Tibial nerve (tissue), 4 donors: ENCODE data around the gene CHI3L1. TPM values are rescaled to one million over a fixed set of nuclear protein-coding genes. Genes with fewer than 3 reads are reported as not detected.

ENCODE experiments used
- DNase-seq, 2 donors: peaks; one replicate each; pipeline ENCODE4 v3.0.0-alpha.2; 2019; ENCODE audit warnings: low spot score in 2 of 2
- H3K27ac ChIP-seq, 4 donors: fragments of 200-600 bp; sonication (generic) in 3 of 4; one replicate each; pipeline ENCODE4 v1.5.1; 2017 to 2019; ENCODE audit warnings: mild to moderate bottlenecking in 1 of 4
- H3K27me3 ChIP-seq, 2 donors: fragments of 200-600 bp; sonication (generic) in 1 of 2; one replicate each; pipeline versions ENCODE4 v1.5.1 to v1.6.0; 2017 to 2019
- H3K36me3 ChIP-seq, 3 donors: fragments of 200-600 bp; sonication (generic); one replicate each; pipeline ENCODE4 v1.5.1; 2018 to 2019
- H3K4me1 ChIP-seq, 4 donors: fragments of 200-600 bp; sonication (generic) in 3 of 4; one replicate each; pipeline ENCODE4 v1.5.1; 2017 to 2019
- H3K4me3 ChIP-seq, 4 donors: fragments of 200-600 bp; sonication (generic) in 3 of 4; one replicate each; pipeline ENCODE4 v1.5.1; 2017 to 2019; ENCODE audit warnings: mild to moderate bottlenecking in 1 of 4, moderate library complexity in 1 of 4
- H3K9me3 ChIP-seq, 4 donors: fragments of 200-600 bp; sonication (generic) in 3 of 4; one replicate each; pipeline ENCODE4 v1.5.1; 2017 to 2019
- CTCF ChIP-seq, 5 experiments: fragments of 200-600 bp in 3 of 5; fragments of 450-650 bp in 2 of 5; sonication (generic) in 3 of 5; IDR thresholded peaks; one replicate each; pipeline ENCODE4 v1.5.1; 2016 to 2019; ENCODE audit warnings: antibody characterized with exemption in 5 of 5, mild to moderate bottlenecking in 3 of 5, moderate library complexity in 2 of 5
- EP300 ChIP-seq, 2 donors: sonication (generic); formaldehyde crosslinking; IDR thresholded peaks; one replicate each; pipeline ENCODE4 v1.6.1; 2017; ENCODE audit warnings: antibody characterized with exemption in 2 of 2, mild to moderate bottlenecking in 1 of 2
- POLR2A ChIP-seq, 2 donors: fragments of 450-650 bp; IDR thresholded peaks; one replicate each; pipeline ENCODE4 v1.6.1; 2017; ENCODE audit warnings: antibody characterized with exemption in 2 of 2, mild to moderate bottlenecking in 2 of 2, moderate library complexity in 2 of 2
- WGBS, 2 donors: methylation state at CpG; one replicate each; pipeline ENCODE4 v1.1.5; 2018; 5-methylcytosine and 5-hydroxymethylcytosine counted together
- total RNA-seq, 4 donors: library from RNA; depleted of rRNA; stranded (reverse); fragments of >200 nt; gene quantifications; one replicate each; pipeline ENCODE4 v1.1.0, GENCODE V29; 2016

The CHI3L1 gene
- total RNA-seq, 4 donors from 2014 or later, result 5.0 to 150 (median 18.8) TPM; not detected in 1

DNA sequence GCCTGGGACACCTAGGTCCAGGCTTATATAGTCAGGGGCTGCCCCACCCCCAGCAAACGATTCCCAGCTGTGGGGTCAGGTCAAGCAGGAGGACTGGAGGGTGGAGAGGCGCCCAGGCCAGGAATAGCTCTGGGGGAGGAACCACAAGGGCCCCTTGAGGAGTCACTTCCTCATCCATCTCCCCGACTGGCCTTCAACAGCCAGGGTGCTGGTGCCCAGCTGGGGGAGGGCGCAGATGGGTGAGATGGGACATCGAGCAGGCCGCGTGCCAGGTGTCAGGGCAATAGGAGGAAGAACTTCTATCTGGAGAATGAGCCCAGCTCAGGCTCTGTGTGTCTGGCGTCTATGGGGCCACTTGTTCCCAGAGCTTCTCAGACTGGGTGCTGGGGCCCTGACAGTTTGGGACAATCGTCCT, 10.7 kb downstream of the CHI3L1 start:
- H3K9me3 ChIP-seq, result no peaks in the 10 kb centered on the region
- WGBS, 2 donors, result 65 to 70% methylated on average over 8 to 9 of the region's 9 CpGs

GRCh38 chr1:203175237-203175826, 11.2 kb downstream of the CHI3L1 start, which contains the start of gene MYBPH:
Gene MYBPH, minus strand, starts transcription at chr1:203175826. Its CDS starts 71 bp downstream, at chr1:203175755.
- H3K9me3 ChIP-seq, result no peaks in the 10 kb centered on the region
- DNase-seq, result no peak
- WGBS, 2 donors, result 64% methylated on average over 5 of the region's 5 CpGs; no CpG with 5 or more reads in 1 of the 2 donors

More for the DNA sequence above, 10.7 kb downstream of the CHI3L1 start:
- Histone ChIP-seq H3K27ac (no peak overlapping the region), H3K27me3 (no peaks in the 10 kb centered on the region), H3K36me3 (no peaks in the 10 kb centered on the region), H3K4me3 (no peak overlapping the region), H3K4me1 (no peaks in the 10 kb centered on the region)
- no peak for TF ChIP-seq POLR2A (IDR thresholded peaks at IDR 0.05)
- no peak for TF ChIP-seq EP300 (IDR thresholded peaks at IDR 0.05)
- TF ChIP-seq CTCF (IDR thresholded peaks at IDR 0.05), result no peak
- DNase-seq, result peak in 1 of 2 donors; percentile 23

GRCh38 chr1:203174324-203174985, 12.0 kb downstream of the CHI3L1 start:
- DNase-seq, result no peak
- Histone ChIP-seq H3K4me3 (no peak overlapping the region), H3K36me3 (no peaks in the 10 kb centered on the region), H3K9me3 (no peaks in the 10 kb centered on the region), H3K4me1 (no peaks in the 10 kb centered on the region), H3K27me3 (no peaks in the 10 kb centered on the region), H3K27ac (no peak overlapping the region)
- no peak for TF ChIP-seq CTCF (IDR thresholded peaks at IDR 0.05)
- no peak for TF ChIP-seq POLR2A (IDR thresholded peaks at IDR 0.05)
- no peak for TF ChIP-seq EP300 (IDR thresholded peaks at IDR 0.05)
- 93% methylated on average over 12 of the region's 12 CpGs for WGBS, 2 donors

More at GRCh38 chr1:203175237-203175826, 11.2 kb downstream of the CHI3L1 start, which contains the start of gene MYBPH:
- no peak within 1 kb of the TSS for H3K4me3 ChIP-seq
- H3K27me3 ChIP-seq, result no peaks in the 10 kb centered on the region
- no peaks in the 10 kb centered on the region for H3K36me3 ChIP-seq
- TF ChIP-seq POLR2A (IDR thresholded peaks at IDR 0.05) (no peak), EP300 (IDR thresholded peaks at IDR 0.05) (no peak), CTCF (IDR thresholded peaks at IDR 0.05) (no peak)
- H3K27ac ChIP-seq, result no peak within 1 kb of the TSS
- H3K4me1 ChIP-seq, result no peaks in the 10 kb centered on the region

- Histone ChIP-seq H3K4me1 (no peaks in the 10 kb centered on the region), H3K4me3 (no peak overlapping the region), H3K9me3 (no peaks in the 10 kb centered on the region), H3K36me3 (no peaks in the 10 kb centered on the region), H3K27me3 (no peaks in the 10 kb centered on the region), H3K27ac (no peak overlapping the region)
- no peak for DNase-seq
- WGBS, 2 donors, result 84 to 90% methylated on average over 5 of the region's 5 CpGs
- no peak for TF ChIP-seq POLR2A (IDR thresholded peaks at IDR 0.05)
- TF ChIP-seq CTCF (IDR thresholded peaks at IDR 0.05), result no peak
- TF ChIP-seq EP300 (IDR thresholded peaks at IDR 0.05), result no peak
Observed at GRCh38 chr1:203173566-203173965, 12.9 kb downstream of the CHI3L1 start.

- Histone ChIP-seq H3K27ac (no peak overlapping the region), H3K9me3 (no peaks in the 10 kb centered on the region), H3K4me1 (no peaks in the 10 kb centered on the region), H3K4me3 (no peak overlapping the region), H3K36me3 (no peaks in the 10 kb centered on the region), H3K27me3 (no peaks in the 10 kb centered on the region)
- no peak for DNase-seq
- TF ChIP-seq EP300 (IDR thresholded peaks at IDR 0.05), result no peak
- no peak for TF ChIP-seq POLR2A (IDR thresholded peaks at IDR 0.05)
- WGBS, 2 donors, result 69 to 83% methylated on average over 2 of the region's 2 CpGs
Observed at GRCh38 chr1:203173011-203173555, 13.4 kb downstream of the CHI3L1 start.
